GM13977 (cell line): ENCODE data around the gene FASTK.

ENCODE experiments used
- DNase-seq: peaks from one replicate; pipeline ENCODE4 v3.0.0; 2012; ENCODE audit warnings: low spot score
- CTCF ChIP-seq: IDR thresholded peaks from 2 replicates; pipeline ENCODE4 v1.5.1; 2012; ENCODE audit warnings: mild to moderate bottlenecking, control low read depth; ENCODE audit not compliant: insufficient read depth; ENCODE audit errors: extremely low read depth, missing control alignments
- in situ Hi-C: fragments of 300-500 bp; cut with MboI; formaldehyde crosslinking; loops from one replicate; pipeline ENCODE4 v1.12.0; 2022; ENCODE audit warnings: low sequenced_read_pairs, low pct_unique_long_range_greater_than_20kb, mixed read lengths, inconsistent platforms; ENCODE audit not compliant: unreplicated experiment

The FASTK gene

GRCh38 chr7:151119055-151119415 lies 38.4 kb upstream of the FASTK start:
- in situ Hi-C loops, result no loop called here
- TF ChIP-seq CTCF, result no peak

GRCh38 chr7:151118108-151119054 lies 37.8 kb upstream of the FASTK start:
- DNase-seq, result no peak
- in situ Hi-C loops, result no loop called here
- no peak for TF ChIP-seq CTCF

More at GRCh38 chr7:151119055-151119415, 38.4 kb upstream of the FASTK start:
- no peak for DNase-seq

GRCh38 chr7:151117565-151117964 lies 37.0 kb upstream of the FASTK start:
- DNase-seq, result no peak
- in situ Hi-C loops, result no loop called here
- TF ChIP-seq CTCF, result no peak

- DNase-seq, result no peak
- TF ChIP-seq CTCF, result no peak
- in situ Hi-C loops, result no loop called here
Measured at GRCh38 chr7:151116603-151117440, 36.2 kb upstream of the FASTK start.

- no peak for TF ChIP-seq CTCF
- in situ Hi-C loops, result no loop called here
Measured at GRCh38 chr7:151115836-151116418, 35.3 kb upstream of the FASTK start.

GRCh38 chr7:151115121-151115835 lies 34.7 kb upstream of the FASTK start:
- TF ChIP-seq CTCF, result peak; percentile 8
- DNase-seq, result peak; percentile 81
- in situ Hi-C loops, result no loop called here

More at GRCh38 chr7:151115836-151116418, 35.3 kb upstream of the FASTK start:
- no peak for DNase-seq
